HG02884 (cell line): ENCODE data around the gene NCOA1.

Experiments used
- ATAC-seq: cut with Tn5 transposase; IDR thresholded peaks from one replicate; pipeline ENCODE4 v1.9.1; 2021; ENCODE audit warnings: mild to moderate bottlenecking, moderate library complexity; ENCODE audit not compliant: unreplicated experiment

The NCOA1 gene

GRCh38 chr2:24621779-24622538 lies 130.9 kb downstream of the NCOA1 start:
- ATAC-seq: no peak

GRCh38 chr2:24623535-24623934 lies 132.5 kb downstream of the NCOA1 start:
- no peak for ATAC-seq

DNA sequence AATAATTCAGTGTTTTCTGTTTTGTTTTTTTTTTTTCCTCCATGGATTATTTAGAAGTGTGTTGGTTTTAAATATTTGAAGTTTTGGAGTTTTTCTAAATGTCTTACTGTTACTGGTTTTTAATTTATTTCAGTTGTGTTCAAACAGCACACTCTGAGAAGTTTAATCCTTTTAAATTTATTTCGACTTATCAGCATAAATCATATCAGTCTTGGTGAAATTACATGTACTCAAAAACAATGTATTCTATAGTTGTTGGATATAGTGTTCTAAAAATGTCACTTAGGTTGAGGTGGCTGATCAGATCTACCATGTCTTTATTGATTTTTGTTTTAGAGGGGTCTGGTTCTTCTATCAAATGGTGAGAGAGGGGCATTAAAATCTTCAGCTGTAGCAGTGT lies 134.7 kb downstream of the NCOA1 start:
- no peak for ATAC-seq

DNA sequence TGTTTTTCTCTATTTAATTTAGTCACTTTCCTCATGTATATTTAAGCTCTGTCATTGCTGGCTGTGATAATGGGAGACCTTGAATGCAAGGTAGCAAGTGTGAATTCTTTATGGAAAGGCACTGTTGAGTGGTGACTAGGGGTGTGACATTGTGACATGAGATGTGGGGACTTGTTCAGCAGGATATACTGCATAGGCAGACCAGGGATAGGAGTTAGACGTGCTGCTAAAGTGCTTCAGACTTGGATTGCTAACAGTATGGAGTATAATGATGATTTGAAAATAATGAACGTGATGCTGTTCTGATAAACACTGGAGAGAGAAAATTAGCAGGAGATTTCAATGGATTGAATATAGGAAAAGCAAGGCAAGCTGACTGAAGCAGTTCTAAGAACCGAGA lies 135.1 kb downstream of the NCOA1 start:
- ATAC-seq: no peak

DNA sequence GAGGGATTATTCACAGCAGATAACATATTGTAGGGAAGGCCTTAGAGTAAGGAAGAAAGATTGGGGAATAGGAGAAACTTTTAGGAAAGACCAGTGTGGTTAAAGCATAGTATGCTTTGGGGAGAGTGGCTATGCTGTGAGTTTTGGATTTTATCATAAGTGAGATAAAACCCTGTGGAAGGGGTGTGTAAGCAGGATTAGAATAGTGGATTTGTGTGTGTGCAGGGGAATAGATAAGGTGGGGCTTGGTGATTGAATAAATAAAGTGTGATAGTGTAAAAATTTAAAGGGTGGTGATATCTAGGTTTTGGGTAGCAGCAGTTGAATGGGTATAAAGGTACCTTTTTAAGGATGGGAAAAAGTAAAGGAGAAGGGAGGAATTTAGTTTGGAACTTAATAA lies 137.7 kb downstream of the NCOA1 start:
- no peak for ATAC-seq

GRCh38 chr2:24632172-24632571 lies 141.1 kb downstream of the NCOA1 start:
- no peak for ATAC-seq

GRCh38 chr2:24635181-24635580 lies 144.1 kb downstream of the NCOA1 start:
- no peak for ATAC-seq

GRCh38 chr2:24638568-24638967 lies 147.5 kb downstream of the NCOA1 start:
- ATAC-seq: no peak

DNA sequence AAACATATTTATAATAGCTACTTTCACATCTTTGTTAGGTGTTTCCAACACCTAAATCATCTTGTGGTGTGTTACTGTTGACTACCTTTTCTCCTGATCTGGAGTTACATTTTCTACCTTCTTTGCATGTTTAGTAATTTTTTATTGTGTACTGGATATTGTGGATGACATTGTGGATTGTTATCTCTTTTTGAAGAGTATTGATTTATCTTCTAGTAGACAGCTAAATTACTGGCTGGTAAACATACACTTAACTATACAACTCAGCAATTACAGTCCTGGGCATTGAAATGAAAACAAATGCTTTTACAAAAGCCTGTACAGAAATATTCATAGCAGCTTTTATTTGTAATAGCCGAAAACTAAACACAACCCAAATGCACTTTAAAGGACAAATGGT lies 151.3 kb downstream of the NCOA1 start:
- ATAC-seq: no peak

GRCh38 chr2:24643051-24643450 lies 152.0 kb downstream of the NCOA1 start:
- no peak for ATAC-seq

GRCh38 chr2:24644032-24644431 lies 153.0 kb downstream of the NCOA1 start:
- no peak for ATAC-seq

DNA sequence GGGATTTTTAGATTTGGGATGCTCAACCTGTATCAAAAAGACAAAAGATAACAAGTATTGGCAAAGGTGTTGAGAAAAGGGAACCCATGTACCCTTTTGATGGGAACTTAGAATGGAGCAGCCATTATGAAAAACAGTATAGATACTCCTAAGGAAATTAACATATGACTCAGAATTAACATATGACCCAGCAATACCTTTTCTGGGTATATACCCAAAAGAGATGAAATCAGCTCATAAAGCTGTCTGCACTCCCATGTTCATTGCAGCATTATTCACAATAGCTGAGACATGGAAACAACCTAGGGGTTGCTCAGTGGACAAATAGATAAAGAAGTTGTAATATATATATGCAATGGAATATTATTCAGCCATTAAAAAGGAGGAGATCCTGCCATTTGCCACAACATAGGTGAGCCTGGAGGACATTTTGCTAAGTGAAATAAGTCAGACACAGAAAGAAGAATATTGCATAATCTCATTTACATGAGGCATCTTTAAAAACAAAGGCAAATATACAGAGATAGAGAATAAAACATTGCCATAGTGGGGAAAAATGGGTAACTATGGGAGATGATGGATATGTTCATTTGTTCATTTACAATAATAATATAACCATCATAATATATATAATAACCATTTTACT lies 160.1 kb downstream of the NCOA1 start:
- ATAC-seq: no peak

DNA sequence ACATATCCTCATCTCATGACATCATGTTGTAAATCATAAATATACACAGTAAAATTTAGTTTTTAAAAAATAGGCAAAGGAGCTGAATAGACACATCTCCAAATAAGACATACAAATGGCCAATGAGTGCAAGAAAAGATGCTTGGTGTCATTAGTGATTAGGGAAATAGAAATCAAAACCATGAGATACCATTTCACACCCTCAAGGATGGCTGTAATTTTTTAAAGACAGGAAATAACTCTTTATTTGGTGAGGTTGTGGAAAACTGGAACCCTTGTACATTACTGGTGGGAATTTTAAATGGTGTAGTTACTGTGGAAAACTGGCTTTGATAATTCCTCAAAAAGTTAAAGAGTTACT lies 160.6 kb downstream of the NCOA1 start:
- no peak for ATAC-seq

DNA sequence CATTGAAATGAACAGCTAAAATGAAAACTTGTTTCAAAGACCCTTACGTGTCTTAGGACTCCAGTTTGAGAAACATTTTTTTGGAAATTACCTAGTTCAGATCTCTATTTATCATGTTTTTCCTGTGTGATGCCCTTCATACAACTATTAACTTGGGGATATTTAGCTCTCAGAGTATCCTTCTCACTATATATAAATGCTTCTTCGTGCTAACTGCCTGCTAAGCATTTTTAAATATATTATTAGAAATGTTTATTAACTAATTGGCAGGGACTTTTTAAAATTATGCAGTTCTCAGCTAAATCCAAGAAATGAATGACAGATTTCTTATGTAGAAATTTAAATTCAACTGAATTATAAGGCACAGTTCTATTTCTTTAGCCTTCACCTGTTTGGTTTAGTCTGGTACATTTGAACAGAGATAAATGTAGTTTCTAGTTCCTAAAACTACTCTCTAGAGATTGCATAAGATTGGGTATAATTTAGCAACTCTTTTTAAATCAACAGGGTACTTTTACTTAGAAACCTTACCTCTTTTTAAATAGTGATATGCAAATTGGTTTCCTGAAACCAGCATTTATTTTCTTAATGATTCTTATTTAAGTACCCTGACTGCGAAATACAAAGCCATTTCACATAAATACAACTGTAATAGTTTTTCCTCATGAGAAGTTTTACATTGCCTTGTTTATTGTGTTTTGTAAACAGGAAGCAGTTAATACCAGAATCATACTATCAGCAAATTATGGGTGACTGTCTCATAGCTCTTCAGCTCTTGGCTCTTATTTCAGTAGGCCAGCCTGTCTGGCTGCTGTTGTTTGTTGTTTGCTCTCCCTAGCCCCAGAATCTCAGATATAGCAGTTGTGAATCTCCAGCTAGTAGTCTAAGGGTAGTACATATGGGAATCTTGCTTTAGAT lies 161.5 kb downstream of the NCOA1 start:
- no peak for ATAC-seq

DNA sequence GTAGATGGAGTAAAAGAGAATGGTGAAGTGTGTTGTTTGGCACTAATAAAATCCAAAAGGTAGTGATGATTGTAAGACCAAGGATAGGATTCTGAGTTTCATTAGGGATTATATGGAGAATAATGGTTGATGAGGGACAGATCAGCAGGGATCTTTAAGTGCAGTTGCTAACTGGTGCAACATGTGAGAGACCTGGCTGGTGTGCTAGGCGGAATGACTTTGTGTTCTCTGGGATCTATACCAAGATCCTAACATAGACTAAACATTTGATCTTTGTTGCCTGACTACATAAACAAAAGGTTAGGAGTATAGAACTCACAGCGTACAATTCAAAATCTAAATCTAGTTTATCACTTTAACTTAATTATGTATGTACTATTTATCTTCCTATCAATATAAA lies 166.8 kb downstream of the NCOA1 start:
- ATAC-seq: no peak

DNA sequence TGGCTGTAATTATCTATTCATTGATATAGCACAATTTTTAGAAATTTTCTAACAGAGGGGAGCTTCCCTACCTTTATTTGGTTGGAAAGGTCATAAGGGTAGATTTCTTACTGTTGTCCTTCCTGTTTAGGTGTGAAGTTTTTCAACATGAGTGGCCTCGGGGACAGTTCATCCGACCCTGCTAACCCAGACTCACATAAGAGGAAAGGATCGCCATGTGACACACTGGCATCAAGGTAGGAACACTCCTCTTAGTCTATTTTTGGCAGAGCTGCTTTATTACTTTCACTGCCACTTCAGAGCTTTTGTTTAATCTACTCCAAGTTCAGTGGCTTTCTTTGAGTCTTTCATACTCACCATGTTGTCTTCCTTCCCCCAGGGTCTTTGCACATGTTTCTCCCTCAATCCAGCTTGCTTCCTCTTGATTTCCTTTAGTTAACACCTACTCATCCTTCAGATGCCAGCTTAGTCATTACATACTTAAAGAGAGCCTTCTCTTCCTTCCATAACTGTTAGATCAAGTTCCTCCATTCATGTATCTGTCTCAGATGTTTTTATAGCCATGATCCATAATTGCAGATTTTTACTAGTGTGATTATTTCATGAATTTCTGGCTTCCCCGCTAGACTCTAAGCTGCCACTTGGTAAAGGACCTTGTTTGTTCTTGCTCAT lies 167.6 kb downstream of the NCOA1 start:
- ATAC-seq: no peak

DNA sequence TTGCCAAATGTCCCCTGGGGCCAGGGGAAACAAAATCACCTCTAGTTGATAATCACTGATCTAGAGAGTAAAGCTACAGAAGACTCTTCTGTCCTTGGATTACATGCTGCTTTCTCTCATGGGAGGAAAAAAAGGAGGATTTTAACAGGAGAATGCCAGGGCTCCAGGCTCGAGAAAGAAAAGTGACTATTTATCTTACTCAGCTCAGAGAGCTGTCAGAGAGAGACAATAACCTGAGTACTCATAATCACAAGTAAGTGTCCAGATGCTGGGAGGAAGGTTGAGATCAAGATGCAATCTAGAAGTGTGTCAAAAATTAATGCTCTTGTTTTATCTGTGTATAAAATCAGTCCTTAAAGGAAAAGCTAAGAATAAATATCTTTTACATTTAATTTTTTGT lies 168.8 kb downstream of the NCOA1 start:
- no peak for ATAC-seq

DNA sequence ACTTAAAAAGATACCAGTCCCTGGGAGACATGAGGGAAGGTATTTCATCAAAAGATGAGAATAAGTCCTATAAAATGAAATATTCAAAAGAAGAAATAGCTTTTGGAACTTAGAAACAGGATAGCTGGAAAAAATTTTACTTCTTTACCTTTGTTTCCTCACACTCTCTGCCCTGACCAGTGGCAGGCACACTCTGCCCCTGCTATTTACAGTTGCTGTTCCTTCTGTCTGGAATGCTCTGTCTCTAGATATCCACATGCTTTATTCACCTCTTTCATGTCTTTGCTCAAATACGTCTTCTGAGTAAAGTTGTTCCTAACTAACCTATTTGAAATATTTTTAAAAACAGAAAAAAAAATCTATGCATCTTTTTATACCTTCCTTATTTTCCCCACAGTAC lies 176.5 kb downstream of the NCOA1 start:
- ATAC-seq: no peak

DNA sequence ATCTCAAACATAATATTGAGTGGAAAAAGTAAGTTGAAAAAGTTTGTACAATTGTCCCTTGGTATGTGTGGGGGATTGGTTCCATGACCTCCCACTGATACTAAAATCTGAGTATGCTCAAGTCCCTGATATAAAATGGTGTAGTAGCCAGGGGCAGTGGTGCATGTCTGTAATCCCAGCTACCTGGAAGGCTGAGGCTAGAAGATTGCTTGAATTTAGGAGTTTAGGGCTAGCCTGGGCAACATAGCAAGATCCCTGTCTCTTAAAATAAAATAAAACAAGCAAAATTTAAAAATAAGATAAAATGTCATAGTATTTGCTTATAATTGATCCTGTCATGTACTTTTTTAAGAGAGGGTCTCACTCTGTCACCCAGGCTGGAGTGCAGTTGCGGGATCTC lies 180.2 kb downstream of the NCOA1 start:
- ATAC-seq: no peak

GRCh38 chr2:24672589-24672988 lies 181.5 kb downstream of the NCOA1 start:
- no peak for ATAC-seq

DNA sequence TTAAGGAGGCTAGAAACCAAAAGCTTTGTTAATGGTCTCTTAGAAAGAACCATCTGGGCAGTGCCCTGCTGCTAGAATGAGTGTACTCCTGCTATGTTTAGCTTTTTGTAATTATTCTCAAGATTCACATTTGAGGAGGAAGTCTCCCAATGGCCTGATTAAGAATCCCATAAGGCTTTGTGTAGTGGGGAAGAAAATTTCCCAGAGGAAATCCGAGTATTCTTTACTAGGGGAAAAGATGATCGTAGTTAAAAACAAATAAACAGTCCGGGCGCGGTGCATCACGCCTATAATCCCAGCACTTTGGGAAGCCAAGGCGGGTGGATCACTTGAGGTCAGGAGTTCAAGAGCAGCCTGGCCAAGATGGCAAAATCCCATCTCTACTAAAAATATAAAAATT lies 184.3 kb downstream of the NCOA1 start:
- ATAC-seq: no peak
